MM.1S (cell line): ENCODE measurements around the gene ACOXL.

Source experiments
- DNase-seq: peaks from one replicate; pipeline ENCODE4 v3.0.0-alpha.2; 2015
- H2AFZ ChIP-seq: fragments of 300-600 bp; sonication (generic); 2 replicates; pipeline ENCODE4 v1.6.0; 2016; ENCODE audit warnings: antibody characterized with exemption, low read length
- H3F3A ChIP-seq: fragments of 300-600 bp; sonication (generic); 2 replicates; pipeline ENCODE4 v1.6.1; 2016; ENCODE audit warnings: mild to moderate bottlenecking, antibody characterized with exemption, low read length, moderate library complexity, mixed read lengths; ENCODE audit not compliant: insufficient read depth
- H3K27ac ChIP-seq: fragments of 300-600 bp; sonication (generic); 2 replicates; pipeline ENCODE4 v1.5.1; 2016; ENCODE audit warnings: mild to moderate bottlenecking, low read length
- H3K27me3 ChIP-seq: fragments of 300-600 bp; sonication (generic); replicated peaks from 2 replicates; pipeline ENCODE4 v1.6.0; 2016; ENCODE audit warnings: low read length; ENCODE audit not compliant: insufficient read depth
- H3K36me3 ChIP-seq: fragments of 300-600 bp; sonication (generic); replicated peaks from 2 replicates; pipeline ENCODE4 v1.6.1; 2016; ENCODE audit warnings: mild to moderate bottlenecking, low read length, mixed read lengths; ENCODE audit not compliant: insufficient read depth
- H3K4me1 ChIP-seq: fragments of 300-600 bp; sonication (generic); 2 replicates; pipeline ENCODE4 v1.6.1; 2016; ENCODE audit warnings: low read length, mixed read lengths
- H3K4me2 ChIP-seq: fragments of 300-600 bp; sonication (generic); 2 replicates; pipeline ENCODE4 v1.6.0; 2016; ENCODE audit warnings: low read depth, low read length
- H3K4me3 ChIP-seq: fragments of 300-600 bp; sonication (generic); 2 replicates; pipeline ENCODE4 v1.5.1; 2016; ENCODE audit warnings: low read length, mixed read lengths
- H3K79me2 ChIP-seq: fragments of 300-600 bp; sonication (generic); 2 replicates; pipeline ENCODE4 v1.6.1; 2016; ENCODE audit warnings: mixed run types, low read length, mixed read lengths
- H3K9ac ChIP-seq: fragments of 300-600 bp; sonication (generic); 2 replicates; pipeline ENCODE4 v1.6.1; 2016; ENCODE audit warnings: low read length, mixed read lengths
- H3K9me2 ChIP-seq: fragments of 300-600 bp; sonication (generic); replicated peaks from 2 replicates; pipeline ENCODE4 v1.6.1; 2016; ENCODE audit warnings: mild to moderate bottlenecking, low read length, mixed read lengths; ENCODE audit not compliant: insufficient read depth
- H3K9me3 ChIP-seq: fragments of 300-600 bp; sonication (generic); replicated peaks from 2 replicates; pipeline ENCODE4 v1.6.1; 2016; ENCODE audit warnings: mild to moderate bottlenecking, low read length, mixed read lengths; ENCODE audit not compliant: insufficient read depth
- H4K20me1 ChIP-seq: fragments of 300-600 bp; sonication (generic); 2 replicates; pipeline ENCODE4 v1.6.1; 2016; ENCODE audit warnings: mild to moderate bottlenecking, low read length, moderate library complexity, mixed read lengths; ENCODE audit not compliant: insufficient read depth
- EZH2 ChIP-seq: fragments of 300-600 bp; sonication (generic); optimal IDR thresholded peaks from 2 replicates; pipeline ENCODE3; 2017; ENCODE audit warnings: low read depth, mild to moderate bottlenecking, antibody characterized with exemption, low read length, mixed read lengths
- EZH2phosphoT487 ChIP-seq: fragments of 300-600 bp; sonication (generic); IDR thresholded peaks from 2 replicates; pipeline ENCODE4 v1.6.1; 2018; ENCODE audit warnings: antibody characterized with exemption, low read length
- TF ChIP-seq, protein P1 (sequence below): fragments of 300-600 bp; sonication (generic); IDR thresholded peaks from 2 replicates; pipeline ENCODE4 v1.5.1; 2016; ENCODE audit warnings: antibody characterized with exemption, low read length, mixed read lengths

ACOXL gene

DNA sequence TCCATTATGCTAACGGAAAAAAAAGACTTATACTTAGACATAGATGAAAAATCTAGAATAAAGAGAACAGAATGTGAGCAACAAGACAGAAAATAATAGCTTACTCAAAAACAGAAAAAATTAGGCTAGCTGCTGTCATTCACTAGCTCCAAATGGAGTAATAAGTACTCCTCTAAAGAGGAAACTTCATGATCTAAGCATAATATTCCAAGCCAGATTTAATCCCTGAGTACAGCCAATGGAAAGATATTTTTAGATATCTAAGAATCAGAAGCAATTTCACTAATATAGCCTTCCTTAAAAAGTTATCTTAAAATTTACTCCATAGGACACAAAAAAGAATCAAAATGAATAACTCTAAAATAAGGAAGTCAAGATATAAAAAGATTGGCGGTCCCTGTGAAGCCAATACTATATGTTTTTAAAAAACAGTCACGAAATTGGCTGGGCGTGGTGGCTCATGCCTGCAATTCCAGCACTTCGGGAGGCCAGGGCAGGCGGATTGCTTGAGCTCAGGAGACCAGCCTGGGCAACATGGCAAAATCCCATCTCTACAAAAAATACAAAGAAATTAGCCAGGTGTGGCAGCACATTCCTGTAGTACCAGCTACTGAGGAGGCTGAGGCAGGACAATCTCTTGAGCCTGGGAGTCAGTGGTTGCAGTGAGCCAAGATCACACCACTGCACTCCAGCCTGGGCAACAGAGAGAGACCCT, 265.1 kb downstream of the ACOXL start:
- Histone ChIP-seq H3F3A (no peaks in the 10 kb centered on the region), H3K4me1 (no peaks in the 10 kb centered on the region), H3K9ac (no peak overlapping the region), H3K27me3 (no peaks in the 10 kb centered on the region), H3K4me2 (no peak overlapping the region), H3K9me3 (no peaks in the 10 kb centered on the region), H3K9me2 (no peaks in the 10 kb centered on the region), H3K36me3 (no peaks in the 10 kb centered on the region), H3K79me2 (no peaks in the 10 kb centered on the region), H2AFZ (no peak overlapping the region), H3K4me3 (no peak overlapping the region), H3K27ac (no peak overlapping the region), H4K20me1 (no peaks in the 10 kb centered on the region)
- no peak for DNase-seq
- TF ChIP-seq, protein P1, sequence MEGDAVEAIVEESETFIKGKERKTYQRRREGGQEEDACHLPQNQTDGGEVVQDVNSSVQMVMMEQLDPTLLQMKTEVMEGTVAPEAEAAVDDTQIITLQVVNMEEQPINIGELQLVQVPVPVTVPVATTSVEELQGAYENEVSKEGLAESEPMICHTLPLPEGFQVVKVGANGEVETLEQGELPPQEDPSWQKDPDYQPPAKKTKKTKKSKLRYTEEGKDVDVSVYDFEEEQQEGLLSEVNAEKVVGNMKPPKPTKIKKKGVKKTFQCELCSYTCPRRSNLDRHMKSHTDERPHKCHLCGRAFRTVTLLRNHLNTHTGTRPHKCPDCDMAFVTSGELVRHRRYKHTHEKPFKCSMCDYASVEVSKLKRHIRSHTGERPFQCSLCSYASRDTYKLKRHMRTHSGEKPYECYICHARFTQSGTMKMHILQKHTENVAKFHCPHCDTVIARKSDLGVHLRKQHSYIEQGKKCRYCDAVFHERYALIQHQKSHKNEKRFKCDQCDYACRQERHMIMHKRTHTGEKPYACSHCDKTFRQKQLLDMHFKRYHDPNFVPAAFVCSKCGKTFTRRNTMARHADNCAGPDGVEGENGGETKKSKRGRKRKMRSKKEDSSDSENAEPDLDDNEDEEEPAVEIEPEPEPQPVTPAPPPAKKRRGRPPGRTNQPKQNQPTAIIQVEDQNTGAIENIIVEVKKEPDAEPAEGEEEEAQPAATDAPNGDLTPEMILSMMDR: no peak
- TF ChIP-seq EZH2phosphoT487: no peak
- no peak for TF ChIP-seq EZH2

DNA sequence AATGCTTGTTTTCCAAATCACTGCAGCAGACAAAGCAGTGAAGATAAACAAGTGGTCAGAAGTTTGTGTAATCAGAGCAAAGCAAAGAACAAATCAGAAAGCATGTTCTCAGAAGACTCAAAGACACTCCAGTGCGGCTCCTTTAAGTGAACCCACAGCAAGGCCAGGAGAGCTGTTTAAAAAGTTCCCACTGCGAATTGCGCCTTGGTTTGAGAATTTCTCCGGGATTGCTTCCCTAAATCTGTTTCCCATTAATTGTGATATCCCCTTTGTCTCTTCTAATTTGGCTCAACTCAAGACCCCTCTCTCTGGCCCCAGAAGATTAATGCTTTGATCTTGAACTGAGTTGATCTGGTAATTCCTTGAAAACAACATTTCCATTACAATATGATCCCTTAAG, 265.9 kb downstream of the ACOXL start:
- Histone ChIP-seq H3K9ac (no peak overlapping the region), H3K36me3 (no peaks in the 10 kb centered on the region), H3K4me2 (no peak overlapping the region), H3F3A (no peaks in the 10 kb centered on the region), H3K79me2 (no peaks in the 10 kb centered on the region), H3K4me3 (no peak overlapping the region), H2AFZ (no peak overlapping the region), H3K27me3 (no peaks in the 10 kb centered on the region), H3K4me1 (no peaks in the 10 kb centered on the region), H3K9me3 (no peaks in the 10 kb centered on the region), H3K9me2 (no peaks in the 10 kb centered on the region), H3K27ac (no peak overlapping the region), H4K20me1 (no peaks in the 10 kb centered on the region)
- DNase-seq: no peak
- TF ChIP-seq EZH2phosphoT487 (no peak), EZH2 (no peak)
- TF ChIP-seq, protein P1: no peak

DNA sequence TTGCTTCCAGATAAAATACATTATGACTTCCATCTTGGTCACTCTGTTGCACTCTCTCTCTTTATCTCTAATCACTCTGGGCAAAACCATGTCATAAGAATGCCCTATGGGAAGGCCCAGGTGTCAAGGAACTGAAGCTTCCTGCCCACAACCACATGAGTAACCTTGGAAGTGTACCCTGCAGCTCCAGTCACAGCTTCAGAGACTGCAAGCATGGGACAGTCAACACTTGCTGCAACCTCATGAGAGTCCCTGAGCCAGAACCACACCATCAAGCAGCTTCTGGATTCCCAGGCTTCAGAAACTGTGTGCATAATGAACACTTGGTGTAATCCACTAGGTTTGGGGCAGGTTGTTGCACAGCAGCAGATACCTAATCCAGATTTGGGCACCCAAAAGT, 267.3 kb downstream of the ACOXL start:
- H3K4me3 ChIP-seq: no peak overlapping the region
- no peak for DNase-seq
- no peak overlapping the region for H3K27ac ChIP-seq
- H4K20me1 ChIP-seq: no peaks in the 10 kb centered on the region
- H3K9me3 ChIP-seq: no peaks in the 10 kb centered on the region
- no peak for TF ChIP-seq EZH2
- TF ChIP-seq EZH2phosphoT487: no peak
- TF ChIP-seq, protein P1: no peak
- H3K79me2 ChIP-seq: no peaks in the 10 kb centered on the region
- H3F3A ChIP-seq: no peaks in the 10 kb centered on the region
- H3K4me2 ChIP-seq: no peak overlapping the region
- no peaks in the 10 kb centered on the region for H3K27me3 ChIP-seq
- no peak overlapping the region for H2AFZ ChIP-seq
- no peaks in the 10 kb centered on the region for H3K36me3 ChIP-seq
- H3K4me1 ChIP-seq: no peaks in the 10 kb centered on the region
- no peak overlapping the region for H3K9ac ChIP-seq
- H3K9me2 ChIP-seq: no peaks in the 10 kb centered on the region
